ENCODE measurements around the gene PRPF6.

Gene PRPF6

DNA sequence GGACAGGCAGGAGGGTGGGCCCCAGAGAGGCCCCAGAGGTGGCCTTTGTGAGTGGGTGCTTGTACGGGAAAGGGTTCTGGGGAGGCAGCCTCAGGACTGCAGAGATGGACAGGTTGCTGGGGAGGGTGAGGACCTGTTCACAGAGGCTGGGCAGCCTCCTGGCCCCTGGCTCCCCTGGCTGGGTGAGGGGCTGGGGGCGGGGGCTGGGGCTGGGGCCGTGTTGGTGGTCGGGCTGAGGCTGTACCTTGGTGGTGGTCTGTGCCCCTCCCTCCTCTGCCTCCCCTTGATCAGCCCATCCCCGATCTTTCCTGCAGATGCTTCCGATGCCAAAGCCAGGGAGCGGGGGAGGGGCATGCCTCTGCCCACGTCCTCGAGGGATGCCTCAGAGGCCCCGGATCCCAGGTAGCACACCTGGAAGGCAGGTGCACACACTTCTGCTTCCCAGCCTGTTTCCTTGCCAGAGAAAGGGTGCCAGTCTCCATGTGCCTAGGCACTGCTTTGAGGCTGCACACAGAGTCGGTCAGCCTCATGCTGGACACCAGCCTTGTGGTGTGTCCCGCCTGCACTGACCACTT lies 86.9 kb downstream of the PRPF6 start (continued):
- no peak for TF ChIP-seq CSDC2 (CRISPR knock-in tag; IDR thresholded peaks at IDR 0.05)
- no peak for TF ChIP-seq ZFP3 (CRISPR knock-in tag; IDR thresholded peaks at IDR 0.05)
- TF ChIP-seq ISL1 (CRISPR knock-in tag; IDR thresholded peaks at IDR 0.05), result no peak
- TF ChIP-seq, protein P1, sequence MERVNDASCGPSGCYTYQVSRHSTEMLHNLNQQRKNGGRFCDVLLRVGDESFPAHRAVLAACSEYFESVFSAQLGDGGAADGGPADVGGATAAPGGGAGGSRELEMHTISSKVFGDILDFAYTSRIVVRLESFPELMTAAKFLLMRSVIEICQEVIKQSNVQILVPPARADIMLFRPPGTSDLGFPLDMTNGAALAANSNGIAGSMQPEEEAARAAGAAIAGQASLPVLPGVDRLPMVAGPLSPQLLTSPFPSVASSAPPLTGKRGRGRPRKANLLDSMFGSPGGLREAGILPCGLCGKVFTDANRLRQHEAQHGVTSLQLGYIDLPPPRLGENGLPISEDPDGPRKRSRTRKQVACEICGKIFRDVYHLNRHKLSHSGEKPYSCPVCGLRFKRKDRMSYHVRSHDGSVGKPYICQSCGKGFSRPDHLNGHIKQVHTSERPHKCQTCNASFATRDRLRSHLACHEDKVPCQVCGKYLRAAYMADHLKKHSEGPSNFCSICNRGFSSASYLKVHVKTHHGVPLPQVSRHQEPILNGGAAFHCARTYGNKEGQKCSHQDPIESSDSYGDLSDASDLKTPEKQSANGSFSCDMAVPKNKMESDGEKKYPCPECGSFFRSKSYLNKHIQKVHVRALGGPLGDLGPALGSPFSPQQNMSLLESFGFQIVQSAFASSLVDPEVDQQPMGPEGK (CRISPR knock-in tag; IDR thresholded peaks at IDR 0.05; ENCODE audit: borderline replicate concordance), result no peak
- no peak for TF ChIP-seq SNAI2 (CRISPR knock-in tag; IDR thresholded peaks at IDR 0.05)
- TF ChIP-seq TOX (CRISPR knock-in tag; IDR thresholded peaks at IDR 0.05; ENCODE audit: borderline replicate concordance), result no peak
- no peak for TF ChIP-seq ZNF8 (CRISPR knock-in tag; IDR thresholded peaks at IDR 0.05)
- TF ChIP-seq GLIS3 (CRISPR knock-in tag; IDR thresholded peaks at IDR 0.05), result no peak

DNA sequence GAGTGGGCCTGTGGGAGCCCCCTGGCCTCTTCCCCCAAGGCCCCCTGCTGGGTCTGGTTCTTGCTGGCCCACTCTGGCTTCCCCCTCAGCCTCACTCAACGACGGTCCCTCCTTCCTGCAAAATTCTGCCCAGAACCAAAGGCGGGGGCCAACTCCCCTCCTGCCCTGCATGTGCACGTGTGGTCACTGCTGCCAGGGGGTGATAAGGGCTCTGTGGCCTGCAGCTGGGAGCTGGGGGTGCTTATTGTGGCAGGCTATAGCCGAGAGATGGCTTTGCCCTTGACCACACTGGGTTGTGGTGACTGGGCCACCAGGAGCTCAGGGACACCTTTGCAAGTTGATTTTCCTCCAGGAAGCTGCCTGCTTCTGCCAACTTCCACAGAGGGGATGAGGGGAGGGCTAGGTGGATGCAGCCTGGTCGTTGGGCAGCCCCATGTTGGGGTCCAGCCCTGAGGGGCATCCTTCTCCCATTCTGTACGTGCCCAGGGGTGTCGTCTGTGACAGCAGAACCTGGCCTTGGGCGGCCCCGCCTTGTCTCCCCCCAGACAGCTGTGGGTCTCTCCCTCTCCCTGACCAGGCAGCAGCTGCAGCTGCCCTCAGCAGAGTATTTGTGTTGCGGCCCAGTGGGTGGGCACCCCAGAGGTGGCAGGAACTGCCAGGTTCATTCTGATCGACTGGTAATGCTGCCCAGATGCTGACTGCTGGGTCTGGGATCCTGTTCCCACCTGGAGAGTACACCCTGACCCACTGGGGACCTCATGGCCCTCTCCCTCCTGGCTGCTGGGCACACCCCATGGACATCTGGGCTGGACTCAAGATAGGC lies 87.7 kb downstream of the PRPF6 start:
- TF ChIP-seq, protein P2, sequence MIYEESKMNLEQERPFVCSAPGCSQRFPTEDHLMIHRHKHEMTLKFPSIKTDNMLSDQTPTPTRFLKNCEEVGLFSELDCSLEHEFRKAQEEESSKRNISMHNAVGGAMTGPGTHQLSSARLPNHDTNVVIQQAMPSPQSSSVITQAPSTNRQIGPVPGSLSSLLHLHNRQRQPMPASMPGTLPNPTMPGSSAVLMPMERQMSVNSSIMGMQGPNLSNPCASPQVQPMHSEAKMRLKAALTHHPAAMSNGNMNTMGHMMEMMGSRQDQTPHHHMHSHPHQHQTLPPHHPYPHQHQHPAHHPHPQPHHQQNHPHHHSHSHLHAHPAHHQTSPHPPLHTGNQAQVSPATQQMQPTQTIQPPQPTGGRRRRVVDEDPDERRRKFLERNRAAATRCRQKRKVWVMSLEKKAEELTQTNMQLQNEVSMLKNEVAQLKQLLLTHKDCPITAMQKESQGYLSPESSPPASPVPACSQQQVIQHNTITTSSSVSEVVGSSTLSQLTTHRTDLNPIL (CRISPR knock-in tag; IDR thresholded peaks at IDR 0.05; ENCODE audit: low read depth), result no peak
- TF ChIP-seq GLIS3 (CRISPR knock-in tag; IDR thresholded peaks at IDR 0.05) (no peak), ZNF565 (CRISPR knock-in tag; conservative IDR thresholded peaks at IDR 0.05; ENCODE audit: low read depth) (no peak)
- no peak for ATAC-seq

DNA sequence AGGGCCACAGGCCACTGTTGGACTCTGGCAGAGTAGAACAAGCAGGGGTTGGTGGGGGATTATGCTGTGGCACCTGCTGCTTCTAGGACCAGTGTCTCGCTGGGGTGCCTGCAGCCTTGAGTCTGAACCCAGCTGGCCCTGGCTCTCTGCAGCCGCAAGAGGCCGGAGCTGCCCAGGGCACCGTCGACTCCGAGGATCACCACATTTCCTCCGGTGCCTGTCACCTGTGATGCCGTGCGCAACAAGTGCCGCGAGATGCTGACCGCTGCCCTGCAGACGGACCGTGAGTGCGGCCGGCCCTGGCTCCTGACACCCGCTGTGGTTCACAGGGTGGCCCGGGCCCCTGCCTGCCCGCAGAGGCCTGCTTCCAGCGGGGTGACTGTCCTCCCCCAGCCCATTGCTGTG lies 88.3 kb downstream of the PRPF6 start:
- ATAC-seq, result no peak
- TF ChIP-seq ZFP30 (CRISPR knock-in tag; IDR thresholded peaks at IDR 0.05) (no peak), TOX (CRISPR knock-in tag; IDR thresholded peaks at IDR 0.05; ENCODE audit: borderline replicate concordance) (no peak), ZNF565 (CRISPR knock-in tag; conservative IDR thresholded peaks at IDR 0.05; ENCODE audit: low read depth) (no peak), OSR1 (CRISPR knock-in tag; IDR thresholded peaks at IDR 0.05) (no peak), TCF4 (CRISPR knock-in tag; IDR thresholded peaks at IDR 0.05; ENCODE audit: borderline replicate concordance) (no peak), RARB (CRISPR knock-in tag; IDR thresholded peaks at IDR 0.05) (no peak), GLIS3 (CRISPR knock-in tag; IDR thresholded peaks at IDR 0.05) (no peak), ESRRG (CRISPR knock-in tag; IDR thresholded peaks at IDR 0.05) (no peak), ZNF8 (CRISPR knock-in tag; IDR thresholded peaks at IDR 0.05) (no peak), PPARA (CRISPR knock-in tag; IDR thresholded peaks at IDR 0.05; ENCODE audit: borderline replicate concordance) (no peak), ARNTL (CRISPR knock-in tag; IDR thresholded peaks at IDR 0.05; ENCODE audit: borderline replicate concordance, low read depth) (no peak), BACH2 (CRISPR knock-in tag; IDR thresholded peaks at IDR 0.05; ENCODE audit: borderline replicate concordance) (no peak), ZFP3 (CRISPR knock-in tag; IDR thresholded peaks at IDR 0.05) (no peak), CSDC2 (CRISPR knock-in tag; IDR thresholded peaks at IDR 0.05) (no peak), ZC3H10 (CRISPR knock-in tag; IDR thresholded peaks at IDR 0.05) (no peak), ISL1 (CRISPR knock-in tag; IDR thresholded peaks at IDR 0.05) (no peak)
- TF ChIP-seq, protein P3, sequence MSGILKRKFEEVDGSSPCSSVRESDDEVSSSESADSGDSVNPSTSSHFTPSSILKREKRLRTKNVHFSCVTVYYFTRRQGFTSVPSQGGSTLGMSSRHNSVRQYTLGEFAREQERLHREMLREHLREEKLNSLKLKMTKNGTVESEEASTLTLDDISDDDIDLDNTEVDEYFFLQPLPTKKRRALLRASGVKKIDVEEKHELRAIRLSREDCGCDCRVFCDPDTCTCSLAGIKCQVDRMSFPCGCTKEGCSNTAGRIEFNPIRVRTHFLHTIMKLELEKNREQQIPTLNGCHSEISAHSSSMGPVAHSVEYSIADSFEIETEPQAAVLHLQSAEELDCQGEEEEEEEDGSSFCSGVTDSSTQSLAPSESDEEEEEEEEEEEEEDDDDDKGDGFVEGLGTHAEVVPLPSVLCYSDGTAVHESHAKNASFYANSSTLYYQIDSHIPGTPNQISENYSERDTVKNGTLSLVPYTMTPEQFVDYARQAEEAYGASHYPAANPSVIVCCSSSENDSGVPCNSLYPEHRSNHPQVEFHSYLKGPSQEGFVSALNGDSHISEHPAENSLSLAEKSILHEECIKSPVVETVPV (CRISPR knock-in tag; IDR thresholded peaks at IDR 0.05), result no peak
- TF ChIP-seq, protein P4, sequence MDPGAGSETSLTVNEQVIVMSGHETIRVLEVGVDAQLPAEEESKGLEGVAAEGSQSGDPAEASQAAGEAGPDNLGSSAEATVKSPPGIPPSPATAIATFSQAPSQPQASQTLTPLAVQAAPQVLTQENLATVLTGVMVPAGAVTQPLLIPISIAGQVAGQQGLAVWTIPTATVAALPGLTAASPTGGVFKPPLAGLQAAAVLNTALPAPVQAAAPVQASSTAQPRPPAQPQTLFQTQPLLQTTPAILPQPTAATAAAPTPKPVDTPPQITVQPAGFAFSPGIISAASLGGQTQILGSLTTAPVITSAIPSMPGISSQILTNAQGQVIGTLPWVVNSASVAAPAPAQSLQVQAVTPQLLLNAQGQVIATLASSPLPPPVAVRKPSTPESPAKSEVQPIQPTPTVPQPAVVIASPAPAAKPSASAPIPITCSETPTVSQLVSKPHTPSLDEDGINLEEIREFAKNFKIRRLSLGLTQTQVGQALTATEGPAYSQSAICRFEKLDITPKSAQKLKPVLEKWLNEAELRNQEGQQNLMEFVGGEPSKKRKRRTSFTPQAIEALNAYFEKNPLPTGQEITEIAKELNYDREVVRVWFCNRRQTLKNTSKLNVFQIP (CRISPR knock-in tag; IDR thresholded peaks at IDR 0.05; ENCODE audit: borderline replicate concordance, low read depth), result no peak
- TF ChIP-seq, protein P2 (CRISPR knock-in tag; IDR thresholded peaks at IDR 0.05; ENCODE audit: low read depth), result no peak
- TF ChIP-seq, protein P1 (CRISPR knock-in tag; IDR thresholded peaks at IDR 0.05; ENCODE audit: borderline replicate concordance), result no peak

Data from SK-N-SH treated with all-trans-retinoic acid at 6 μM for 48 hours (cell line).